K562 (cell line): ENCODE measurements around the gene MRPL40. TPM values are rescaled to one million over a fixed set of nuclear protein-coding genes. Genes with fewer than 3 reads are reported as not detected.

Source experiments
- BHLHE40 ChIP-seq: IDR thresholded peaks from 2 replicates; pipeline ENCODE4 v1.6.1; 2011; ENCODE audit warnings: low read length, improper control_type of control experiment
- CLOCK ChIP-seq: fragments of 250-450 bp; sonication (Bioruptor Pico); IDR thresholded peaks from 2 replicates; pipeline ENCODE4 v1.4.0; 2020; ENCODE audit warnings: mild to moderate bottlenecking, moderate library complexity, borderline replicate concordance
- ELF4 ChIP-seq: fragments of 450-650 bp; formaldehyde crosslinking; IDR thresholded peaks from 2 replicates; pipeline ENCODE4 v1.4.0; 2022; ENCODE audit warnings: missing genetic modification characterization
- GATAD2A ChIP-seq: fragments of 450-650 bp; IDR thresholded peaks from 2 replicates; pipeline ENCODE4 v1.6.1; 2017
- GMEB1 ChIP-seq: fragments of 250-450 bp; sonication (Bioruptor Pico); IDR thresholded peaks from 2 replicates; pipeline ENCODE4 v1.4.0; 2020; ENCODE audit warnings: mild to moderate bottlenecking
- HCFC1 ChIP-seq: IDR thresholded peaks from 2 replicates; pipeline ENCODE4 v1.6.1; 2012; ENCODE audit warnings: low read depth, low read length, improper control_type of control experiment
- JUN ChIP-seq, 2 experiments: sonication (generic) in 1 of 2; formaldehyde crosslinking in 1 of 2; IDR thresholded peaks; 2 replicates each; pipeline versions ENCODE4 v1.6.1 to v1.8.0; 2012 to 2022; ENCODE audit warnings: borderline replicate concordance in 2 of 2, mild to moderate bottlenecking in 2 of 2, improper control_type of control experiment in 1 of 2, low read depth in 1 of 2, low read length in 1 of 2, missing genetic modification reagents in 1 of 2
- KDM5B ChIP-seq: fragments of 200-600 bp; sonication (generic); IDR thresholded peaks from 2 replicates; pipeline ENCODE4 v1.6.1; 2012; ENCODE audit warnings: low read depth, mild to moderate bottlenecking, moderate library complexity, low read length, control low read depth, inconsistent platforms; ENCODE audit not compliant: insufficient replicate concordance
- NRF1 ChIP-seq, 2 experiments: fragments of 450-650 bp; IDR thresholded peaks in 1 of 2; conservative IDR thresholded peaks in 1 of 2; 2 replicates each; pipeline ENCODE4 v1.6.1; 2014; ENCODE audit warnings: mild to moderate bottlenecking in 2 of 2
- RCOR1 ChIP-seq, 2 experiments: IDR thresholded peaks; 2 replicates each; pipeline ENCODE4 v1.6.1; 2012; ENCODE audit warnings: low read depth in 2 of 2, low read length in 2 of 2, borderline replicate concordance in 1 of 2, improper control_type of control experiment in 1 of 2
- SAP30 ChIP-seq: fragments of 200-600 bp; sonication (generic); IDR thresholded peaks from 2 replicates; pipeline ENCODE4 v1.6.1; 2012; ENCODE audit warnings: borderline replicate concordance, low read depth, mild to moderate bottlenecking, moderate library complexity, low read length, control low read depth, inconsistent platforms; ENCODE audit not compliant: insufficient read depth, poor library complexity, severe bottlenecking
- SIN3A ChIP-seq, 2 experiments: fragments of 150-350 bp in 1 of 2; IDR thresholded peaks; 2 replicates each; pipeline ENCODE4 v1.6.1; 2011 to 2016; ENCODE audit warnings: borderline replicate concordance in 2 of 2, low read depth in 2 of 2, low read length in 2 of 2, mild to moderate bottlenecking in 2 of 2, moderate library complexity in 2 of 2; ENCODE audit not compliant: control insufficient read depth in 1 of 2
- SMAD1 ChIP-seq: fragments of 150-350 bp; IDR thresholded peaks from 2 replicates; pipeline ENCODE4 v1.6.1; 2014; ENCODE audit warnings: low read length, low read depth; ENCODE audit not compliant: partially characterized antibody
- SNIP1 ChIP-seq: fragments of 450-650 bp; IDR thresholded peaks from 2 replicates; pipeline ENCODE4 v1.7.1; 2017; ENCODE audit warnings: low read depth, mild to moderate bottlenecking
- SREBF1 ChIP-seq: fragments of 150-350 bp; IDR thresholded peaks from 2 replicates; pipeline ENCODE4 v1.6.1; 2014; ENCODE audit warnings: antibody characterized with exemption, low read depth, low read length, borderline replicate concordance
- SRSF3 ChIP-seq: fragments of 200-400 bp; formaldehyde crosslinking; IDR thresholded peaks from 2 replicates; pipeline ENCODE4 v1.6.1; 2016; ENCODE audit warnings: mild to moderate bottlenecking, low read length, moderate library complexity; ENCODE audit not compliant: insufficient read depth
- TEAD2 ChIP-seq: fragments of 450-650 bp; IDR thresholded peaks from 2 replicates; pipeline ENCODE4 v1.6.1; 2016; ENCODE audit warnings: missing genetic modification characterization, control low read depth, missing compliant biosample characterization
- ZNF134 ChIP-seq: fragments of 250-450 bp; sonication (Bioruptor Pico); conservative IDR thresholded peaks from 2 replicates; pipeline ENCODE4 v1.4.0; 2020
- ZNF274 ChIP-seq: IDR thresholded peaks from 2 replicates; pipeline ENCODE4 v1.6.1; 2011; ENCODE audit warnings: low read depth, mild to moderate bottlenecking, low read length, moderate library complexity, borderline replicate concordance
- ZNF57 ChIP-seq: fragments of 450-650 bp; formaldehyde crosslinking; IDR thresholded peaks from 2 replicates; pipeline ENCODE4 v1.4.0; 2020; ENCODE audit warnings: mild to moderate bottlenecking, moderate library complexity
- ZSCAN32 ChIP-seq: fragments of 450-650 bp; formaldehyde crosslinking; IDR thresholded peaks from 2 replicates; pipeline ENCODE4 v1.4.0; 2020; ENCODE audit warnings: mild to moderate bottlenecking, moderate library complexity
- polyA plus RNA-seq, 8 experiments: library from polyadenylated mRNA; depleted of rRNA in 4 of 8; stranded (reverse) in 5 of 8; unstranded in 3 of 8; fragments of >200 nt; fragmentation: Nextera tagmentation in 2 of 8; fragmentation: Illumina TruSeq in 1 of 8; extraction: Ambion mirVana in 2 of 8; extraction: Trizol in 1 of 8; gene quantifications; 2 replicates each; pipeline versions ENCODE4 v1.2.1 to v1.2.3, GENCODE V29; 2011 to 2014; ENCODE audit warnings: inconsistent platforms in 1 of 8, missing spikeins in 1 of 8
- total RNA-seq, 7 experiments: library from RNA; depleted of rRNA in 6 of 7; stranded (reverse); fragments of >200 nt in 6 of 7; fragmentation: Illumina TruSeq in 2 of 7; extraction: Trizol in 2 of 7; gene quantifications; 2 replicates each; pipeline versions ENCODE4 v1.2.1 to v1.2.3, GENCODE V29; 2011 to 2021; ENCODE audit warnings: low replicate concordance in 1 of 7
- TF ChIP-seq, protein P1 (sequence below): sonication (generic); formaldehyde crosslinking; IDR thresholded peaks from 2 replicates; pipeline ENCODE4 v1.8.1; 2022; ENCODE audit warnings: missing genetic modification reagents

The MRPL40 gene
- total and polyA plus RNA-seq, 9 of the 15 experiments (the other 6 are each of a cell fraction or from before 2014, with no cell fraction given): 132 to 652 (median 208) TPM

DNA sequence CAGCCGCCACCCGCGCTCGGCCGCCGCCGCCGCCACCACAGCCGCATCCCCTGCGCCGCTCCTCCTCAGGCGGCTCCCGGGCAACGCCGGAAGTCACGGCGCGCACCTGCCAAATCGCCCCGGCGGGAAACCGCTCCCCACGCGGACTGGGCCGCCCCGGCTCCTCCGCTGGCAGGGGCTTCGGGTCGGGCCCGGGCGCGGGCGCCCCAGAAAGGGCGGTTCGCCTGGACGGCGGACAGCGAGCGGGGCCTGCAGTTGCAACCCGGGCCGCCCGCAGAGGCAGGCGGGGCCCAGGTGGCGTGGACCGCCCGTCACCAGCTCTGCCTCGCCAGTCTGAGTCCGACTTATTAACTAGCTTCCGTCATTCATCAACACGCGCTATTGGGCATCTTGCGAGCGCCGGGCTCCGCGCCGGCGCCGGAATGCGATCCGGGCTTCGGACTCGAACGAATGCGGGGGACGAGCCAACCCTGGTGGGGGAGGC, 654 bp upstream of the MRPL40 start, which contains the start of gene HIRA (continued):
- peak; percentile 84 for TF ChIP-seq JUN (IDR thresholded peaks at IDR 0.05; ENCODE audit: borderline replicate concordance, low read depth, low read length)
- no peak for TF ChIP-seq JUN (CRISPR knock-in tag; IDR thresholded peaks at IDR 0.05; ENCODE audit: borderline replicate concordance)
- TF ChIP-seq ZSCAN32 (CRISPR knock-in tag): peak; percentile 66
- peak; percentile 96 for TF ChIP-seq HCFC1
- no peak for TF ChIP-seq KDM5B
- TF ChIP-seq TEAD2 (tag): peak; percentile 33; the same call in 1 of the 2 replicates
- no peak for TF ChIP-seq NRF1 (conservative IDR thresholded peaks at IDR 0.05 in 1 of 2, IDR thresholded peaks at IDR 0.05 in 1 of 2)
- TF ChIP-seq BHLHE40: peak; percentile 81
- TF ChIP-seq ZNF57 (CRISPR knock-in tag): peak; percentile 9; the same call in 1 of the 2 replicates
- TF ChIP-seq RCOR1 (IDR thresholded peaks at IDR 0.05; ENCODE audit: borderline replicate concordance in 1 of 2, low read depth in 2 of 2, low read length in 2 of 2): peak in 1 of 2 experiments; percentile 92; a peak in 2 of 4 replicates
- peak in 1 of 2 experiments; percentile 9; a peak in 1 of 4 replicates for TF ChIP-seq SIN3A (IDR thresholded peaks at IDR 0.05; ENCODE audit: borderline replicate concordance in 2 of 2, control insufficient read depth in 1 of 2, low read depth in 2 of 2, low read length in 2 of 2)
- TF ChIP-seq, protein P1, sequence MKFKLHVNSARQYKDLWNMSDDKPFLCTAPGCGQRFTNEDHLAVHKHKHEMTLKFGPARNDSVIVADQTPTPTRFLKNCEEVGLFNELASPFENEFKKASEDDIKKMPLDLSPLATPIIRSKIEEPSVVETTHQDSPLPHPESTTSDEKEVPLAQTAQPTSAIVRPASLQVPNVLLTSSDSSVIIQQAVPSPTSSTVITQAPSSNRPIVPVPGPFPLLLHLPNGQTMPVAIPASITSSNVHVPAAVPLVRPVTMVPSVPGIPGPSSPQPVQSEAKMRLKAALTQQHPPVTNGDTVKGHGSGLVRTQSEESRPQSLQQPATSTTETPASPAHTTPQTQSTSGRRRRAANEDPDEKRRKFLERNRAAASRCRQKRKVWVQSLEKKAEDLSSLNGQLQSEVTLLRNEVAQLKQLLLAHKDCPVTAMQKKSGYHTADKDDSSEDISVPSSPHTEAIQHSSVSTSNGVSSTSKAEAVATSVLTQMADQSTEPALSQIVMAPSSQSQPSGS: no peak
- TF ChIP-seq ELF4 (CRISPR knock-in tag): no peak
- TF ChIP-seq ZNF274: peak; percentile 52; the same call in 1 of the 2 replicates
- peak; percentile 94 for TF ChIP-seq GMEB1
- TF ChIP-seq GATAD2A: no peak
- peak; percentile 99 for TF ChIP-seq SRSF3
- TF ChIP-seq ZNF134 (CRISPR knock-in tag): peak; percentile 61; the same call in 1 of the 2 replicates
- no peak for TF ChIP-seq SNIP1
- peak; percentile 86 for TF ChIP-seq SAP30
- peak; percentile 60; the same call in 1 of the 2 replicates for TF ChIP-seq CLOCK (CRISPR knock-in tag)
- TF ChIP-seq SMAD1: peak; percentile 80
- peak; percentile 90; the same call in 1 of the 2 replicates for TF ChIP-seq SREBF1
